ENCODE data around the gene BCORL1. TPM values are rescaled to one million over a fixed set of nuclear protein-coding genes. Genes with fewer than 3 reads are reported as not detected.

Gene BCORL1
- total RNA-seq, 1 donor from 2014 or later = 22.3 TPM

DNA sequence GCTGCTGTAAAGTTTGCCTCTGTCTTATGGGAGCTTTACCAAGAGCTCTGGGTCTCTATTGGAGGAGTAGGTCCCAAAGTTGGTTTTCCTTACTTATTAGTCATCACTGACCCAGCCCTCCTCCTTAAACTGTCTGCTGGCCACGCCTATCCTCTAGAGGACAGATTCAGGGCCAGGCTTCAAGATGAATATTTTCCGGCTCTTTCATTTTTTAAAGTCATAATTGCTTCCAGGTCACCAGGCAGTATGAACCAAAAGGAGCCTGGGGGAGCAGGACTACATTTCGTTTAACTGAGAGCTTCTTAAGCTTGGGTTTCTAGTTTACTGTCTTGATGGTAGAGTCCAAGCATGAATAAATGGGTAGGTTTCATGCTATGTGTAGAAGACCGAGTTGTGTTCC is 13.7 kb downstream of the BCORL1 start:
- H3K27me3 Mint-ChIP-seq (ENCODE audit: low read depth, unreplicated experiment) = no peaks in the 10 kb centered on the region
- no peaks in the 10 kb centered on the region for H3K9me3 Mint-ChIP-seq (ENCODE audit: unreplicated experiment)
- H3K9ac ChIP-seq (ENCODE audit: low read length) = no peak overlapping the region
- no peak overlapping the region for H3K4me2 ChIP-seq (ENCODE audit: low read length)
- no peaks in the 10 kb centered on the region for H3K27me3 ChIP-seq (ENCODE audit: insufficient read depth, low read length)
- no peak overlapping the region for H3K4me3 ChIP-seq (ENCODE audit: insufficient read depth, low read depth, low read length)
- H3K36me3 Mint-ChIP-seq (ENCODE audit: low read depth, unreplicated experiment) = peaks cover 2% of the 10 kb centered on the region
- FAIRE-seq (peak; percentile 5), DNase-seq (ENCODE audit: low read depth) (peak; percentile 34)
- no peak overlapping the region for H2AFZ ChIP-seq (ENCODE audit: low read depth, low read length)
- no peaks in the 10 kb centered on the region for H3K36me3 ChIP-seq (ENCODE audit: insufficient read depth, low read length)
- H3K4me1 Mint-ChIP-seq (ENCODE audit: low read depth, unreplicated experiment) = no peaks in the 10 kb centered on the region
- H4K20me1 ChIP-seq (ENCODE audit: insufficient read depth, low read length) = no peaks in the 10 kb centered on the region
- no peaks in the 10 kb centered on the region for H3K79me2 ChIP-seq (ENCODE audit: insufficient read depth, low read length)
- H3K27ac Mint-ChIP-seq (ENCODE audit: unreplicated experiment) = no peak overlapping the region
- H3K27ac ChIP-seq (ENCODE audit: low read depth, low read length) = no peak overlapping the region
- H3K9me3 ChIP-seq (ENCODE audit: insufficient read depth, low read depth, low read length) = no peaks in the 10 kb centered on the region
- H3K4me3 Mint-ChIP-seq (ENCODE audit: unreplicated experiment) = no peak overlapping the region
- H3K4me1 ChIP-seq (ENCODE audit: insufficient read depth, low read length) = no peaks in the 10 kb centered on the region
- no peak for TF ChIP-seq EZH2 (IDR thresholded peaks at IDR 0.05; ENCODE audit: insufficient read depth, low read length)
- TF ChIP-seq CTCF (IDR thresholded peaks at IDR 0.05; ENCODE audit: insufficient read depth, low read depth, low read length) = no peak

GRCh38 chrX:129997086-129997485 is 14.7 kb downstream of the BCORL1 start:
- Histone ChIP-seq H3K9ac (ENCODE audit: low read length) (no peak overlapping the region), H3K79me2 (ENCODE audit: insufficient read depth, low read length) (no peaks in the 10 kb centered on the region), H3K27ac (ENCODE audit: low read depth, low read length) (no peak overlapping the region), H3K9me3 (ENCODE audit: insufficient read depth, low read depth, low read length) (no peaks in the 10 kb centered on the region), H2AFZ (ENCODE audit: low read depth, low read length) (no peak overlapping the region), H4K20me1 (ENCODE audit: insufficient read depth, low read length) (no peaks in the 10 kb centered on the region), H3K27me3 (ENCODE audit: insufficient read depth, low read length) (no peaks in the 10 kb centered on the region), H3K4me2 (ENCODE audit: low read length) (no peak overlapping the region), H3K36me3 (ENCODE audit: insufficient read depth, low read length) (no peaks in the 10 kb centered on the region), H3K4me1 (ENCODE audit: insufficient read depth, low read length) (no peaks in the 10 kb centered on the region), H3K4me3 (ENCODE audit: insufficient read depth, low read depth, low read length) (no peak overlapping the region)
- peaks cover 2% of the 10 kb centered on the region for H3K36me3 Mint-ChIP-seq (ENCODE audit: low read depth, unreplicated experiment)
- no peak for FAIRE-seq
- DNase-seq (ENCODE audit: low read depth) = no peak
- no peaks in the 10 kb centered on the region for H3K27me3 Mint-ChIP-seq (ENCODE audit: low read depth, unreplicated experiment)
- no peaks in the 10 kb centered on the region for H3K9me3 Mint-ChIP-seq (ENCODE audit: unreplicated experiment)
- TF ChIP-seq EZH2 (IDR thresholded peaks at IDR 0.05; ENCODE audit: insufficient read depth, low read length) = no peak
- no peak for TF ChIP-seq CTCF (IDR thresholded peaks at IDR 0.05; ENCODE audit: insufficient read depth, low read depth, low read length)
- no peak overlapping the region for H3K4me3 Mint-ChIP-seq (ENCODE audit: unreplicated experiment)
- H3K27ac Mint-ChIP-seq (ENCODE audit: unreplicated experiment) = peak overlapping the region; percentile 27
- no peaks in the 10 kb centered on the region for H3K4me1 Mint-ChIP-seq (ENCODE audit: low read depth, unreplicated experiment)

GRCh38 chrX:129998021-129998420 is 15.6 kb downstream of the BCORL1 start:
- Histone ChIP-seq H3K79me2 (ENCODE audit: insufficient read depth, low read length) (no peaks in the 10 kb centered on the region), H3K4me2 (ENCODE audit: low read length) (no peak overlapping the region), H3K27ac (ENCODE audit: low read depth, low read length) (no peak overlapping the region), H2AFZ (ENCODE audit: low read depth, low read length) (no peak overlapping the region), H3K27me3 (ENCODE audit: insufficient read depth, low read length) (no peaks in the 10 kb centered on the region), H3K9me3 (ENCODE audit: insufficient read depth, low read depth, low read length) (no peaks in the 10 kb centered on the region), H3K4me1 (ENCODE audit: insufficient read depth, low read length) (no peaks in the 10 kb centered on the region), H3K4me3 (ENCODE audit: insufficient read depth, low read depth, low read length) (no peak overlapping the region), H4K20me1 (ENCODE audit: insufficient read depth, low read length) (no peaks in the 10 kb centered on the region), H3K9ac (ENCODE audit: low read length) (no peak overlapping the region), H3K36me3 (ENCODE audit: insufficient read depth, low read length) (no peaks in the 10 kb centered on the region)
- DNase-seq (ENCODE audit: low read depth) = no peak
- no peaks in the 10 kb centered on the region for H3K27me3 Mint-ChIP-seq (ENCODE audit: low read depth, unreplicated experiment)
- no peak for FAIRE-seq
- no peaks in the 10 kb centered on the region for H3K9me3 Mint-ChIP-seq (ENCODE audit: unreplicated experiment)
- H3K4me1 Mint-ChIP-seq (ENCODE audit: low read depth, unreplicated experiment) = no peaks in the 10 kb centered on the region
- peaks cover 2% of the 10 kb centered on the region for H3K36me3 Mint-ChIP-seq (ENCODE audit: low read depth, unreplicated experiment)
- no peak for TF ChIP-seq CTCF (IDR thresholded peaks at IDR 0.05; ENCODE audit: insufficient read depth, low read depth, low read length)
- no peak for TF ChIP-seq EZH2 (IDR thresholded peaks at IDR 0.05; ENCODE audit: insufficient read depth, low read length)
- H3K4me3 Mint-ChIP-seq (ENCODE audit: unreplicated experiment) = no peak overlapping the region
- no peak overlapping the region for H3K27ac Mint-ChIP-seq (ENCODE audit: unreplicated experiment)

Data from astrocyte (in vitro differentiated cells and primary cell).